ENCODE results near the gene SSH2. TPM values are rescaled to one million over a fixed set of nuclear protein-coding genes. Genes with fewer than 3 reads are reported as not detected.

The SSH2 gene
- polyA plus RNA-seq, 3 donors = 31.9 to 66.6 (median 54.0) TPM

- H3K9me3 ChIP-seq (replicated peaks in 1 of 2; ENCODE audit: control insufficient read depth in 1 of 2, insufficient read depth in 1 of 2, low read length in 2 of 2) = no peaks in the 10 kb centered on the region
- DNase-seq = peak in 1 of 3 donors; percentile 26
- H3K9me3 Mint-ChIP-seq = peaks cover 0 to 3% (median 0%) of the 10 kb centered on the region in 7 donors
- H3K27ac ChIP-seq (ENCODE audit: low read depth in 1 of 2, low read length in 2 of 2) = peak overlapping the region; percentile 14 to 98
- H3K36me3 Mint-ChIP-seq = peaks cover 22 to 44% of the 10 kb centered on the region in 2 donors
- intact Hi-C loops (cut with micrococcal nuclease) = no loop called here
- peak overlapping the region; percentile 83 to 100 (median 99) for H3K27ac Mint-ChIP-seq
- H3K79me2 ChIP-seq (ENCODE audit: insufficient read depth, low read length) = peaks cover 84% of the 10 kb centered on the region
- peaks cover 61% of the 10 kb centered on the region for H3K4me1 Mint-ChIP-seq
- peak overlapping the region; percentile 82 for H3K9ac ChIP-seq (ENCODE audit: insufficient read depth, low read length, poor library complexity, severe bottlenecking)
- peaks cover 29 to 31% of the 10 kb centered on the region in 2 donors for H3K36me3 ChIP-seq (replicated peaks in 1 of 2; ENCODE audit: control insufficient read depth in 1 of 2, insufficient read depth in 2 of 2, low read length in 2 of 2)
- no peaks in the 10 kb centered on the region for H3K27me3 Mint-ChIP-seq (ENCODE audit: low read depth in 3 of 3)
- WGBS (ENCODE audit: insufficient coverage) = 29% methylated on average over 1 of the region's 3 CpGs
- peak overlapping the region; percentile 61 for H2AFZ ChIP-seq (ENCODE audit: insufficient read depth, low read depth, low read length, poor library complexity, severe bottlenecking)
- H3K4me3 Mint-ChIP-seq = peak overlapping the region; percentile 39 to 49
- H3K27me3 ChIP-seq (ENCODE audit: control insufficient read depth in 2 of 2, insufficient read depth in 2 of 2, low read length in 2 of 2) = no peaks in the 10 kb centered on the region
- H3K4me1 ChIP-seq (ENCODE audit: control insufficient read depth in 1 of 2, insufficient read depth in 2 of 2, low read length in 2 of 2) = peaks cover 59 to 76% of the 10 kb centered on the region in 2 donors
- H4K20me1 ChIP-seq (ENCODE audit: insufficient read depth, low read length) = no peaks in the 10 kb centered on the region
- TF ChIP-seq CTCF (IDR thresholded peaks at IDR 0.05) = no peak
- H3K4me2 ChIP-seq (replicated peaks; ENCODE audit: extremely low read depth, low read length, poor library complexity, severe bottlenecking) = peak overlapping the region; percentile 69
- peak overlapping the region in 1 of 3 experiments; percentile 64 for H3K4me3 ChIP-seq (replicated peaks in 1 of 3; ENCODE audit: low read depth in 2 of 3, low read length in 3 of 3)
Measured at GRCh38 chr17:29705386-29705785, 224.6 kb downstream of the SSH2 start.

DNA sequence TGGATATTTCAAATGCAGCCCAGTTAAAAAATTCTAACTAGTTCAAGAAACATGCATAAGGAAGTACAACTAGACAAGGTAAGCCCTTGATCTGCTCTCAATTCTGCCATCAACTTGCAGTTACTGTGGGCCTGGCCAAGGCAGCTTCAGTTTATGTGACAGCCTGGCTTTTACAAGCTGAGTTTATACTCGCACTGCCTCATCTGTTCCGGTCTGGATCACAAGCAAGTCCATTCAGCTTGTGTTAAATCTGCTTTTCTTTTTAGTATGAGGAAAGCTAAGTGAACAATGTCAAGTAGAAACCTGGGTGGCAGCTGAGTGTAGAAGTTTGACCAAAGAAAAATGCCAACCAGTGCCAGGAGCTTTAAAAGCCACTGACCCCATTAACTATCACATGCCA lies 230.7 kb downstream of the SSH2 start:
- Histone ChIP-seq H3K4me2 (replicated peaks; ENCODE audit: extremely low read depth, low read length, poor library complexity, severe bottlenecking) (no peak overlapping the region), H3K27me3 (ENCODE audit: control insufficient read depth in 2 of 2, insufficient read depth in 2 of 2, low read length in 2 of 2) (no peaks in the 10 kb centered on the region), H2AFZ (ENCODE audit: insufficient read depth, low read depth, low read length, poor library complexity, severe bottlenecking) (no peak overlapping the region), H3K4me3 (replicated peaks in 1 of 3; ENCODE audit: low read depth in 2 of 3, low read length in 3 of 3) (no peak overlapping the region), H3K4me1 (ENCODE audit: control insufficient read depth in 1 of 2, insufficient read depth in 2 of 2, low read length in 2 of 2) (peaks cover 26 to 44% of the 10 kb centered on the region in 2 donors), H4K20me1 (ENCODE audit: insufficient read depth, low read length) (no peaks in the 10 kb centered on the region), H3K9ac (ENCODE audit: insufficient read depth, low read length, poor library complexity, severe bottlenecking) (no peak overlapping the region), H3K36me3 (replicated peaks in 1 of 2; ENCODE audit: control insufficient read depth in 1 of 2, insufficient read depth in 2 of 2, low read length in 2 of 2) (peaks cover 58 to 81% of the 10 kb centered on the region in 2 donors), H3K79me2 (ENCODE audit: insufficient read depth, low read length) (peaks cover 79% of the 10 kb centered on the region), H3K9me3 (replicated peaks in 1 of 2; ENCODE audit: control insufficient read depth in 1 of 2, insufficient read depth in 1 of 2, low read length in 2 of 2) (no peaks in the 10 kb centered on the region), H3K27ac (ENCODE audit: low read depth in 1 of 2, low read length in 2 of 2) (peak overlapping the region in 1 of 2 donors; percentile 72)
- DNase-seq = no peak
- TF ChIP-seq CTCF (IDR thresholded peaks at IDR 0.05) = no peak
- no peaks in the 10 kb centered on the region for H3K27me3 Mint-ChIP-seq (ENCODE audit: low read depth in 3 of 3)
- no peak overlapping the region for H3K4me3 Mint-ChIP-seq
- H3K9me3 Mint-ChIP-seq = peaks cover 0 to 3% (median 0%) of the 10 kb centered on the region in 7 donors
- H3K4me1 Mint-ChIP-seq = peaks cover 39% of the 10 kb centered on the region
- H3K36me3 Mint-ChIP-seq = peaks cover 48 to 80% of the 10 kb centered on the region in 2 donors
- WGBS (ENCODE audit: insufficient coverage) = 94% methylated on average over 2 of the region's 2 CpGs
- intact Hi-C loops (cut with micrococcal nuclease) = loop anchor here in 1 of 2 donors (5.0 kb wide), 1 partner anchor 33 kb away; no protein-coding TSS in a partner anchor
- H3K27ac Mint-ChIP-seq = peak overlapping the region in 6 of 7 donors; percentile 25 to 88 (median 62)
